SJSA1 (cell line): ENCODE results near the gene LDHAL6A. TPM values are rescaled to one million over a fixed set of nuclear protein-coding genes. Genes with fewer than 3 reads are reported as not detected.
"Not testable (repeated sequence)": the region's sequence is repeated elsewhere in the genome, so short reads cannot be mapped to it uniquely, and the experiment has no call there.

Experiments
- DNase-seq, 2 experiments: peaks; one replicate each; pipeline ENCODE4 v3.0.0-alpha.2; 2015 to 2020; ENCODE audit warnings: low spot score in 2 of 2, low read depth in 1 of 2
- H3K27ac ChIP-seq: fragments of 250-450 bp; sonication (Bioruptor Pico); 2 replicates; pipeline ENCODE4 v1.5.1; 2020; ENCODE audit warnings: mild to moderate bottlenecking, moderate library complexity
- H3K27me3 ChIP-seq: fragments of 250-450 bp; sonication (Bioruptor Pico); replicated peaks from 2 replicates; pipeline ENCODE4 v1.5.1; 2020; ENCODE audit warnings: mild to moderate bottlenecking, moderate library complexity
- H3K36me3 ChIP-seq: fragments of 250-450 bp; sonication (Bioruptor Pico); 2 replicates; pipeline ENCODE4 v1.5.1; 2020; ENCODE audit warnings: mild to moderate bottlenecking
- H3K4me1 ChIP-seq: fragments of 250-450 bp; sonication (Bioruptor Pico); replicated peaks from 2 replicates; pipeline ENCODE4 v1.6.1; 2021; ENCODE audit warnings: mild to moderate bottlenecking
- H3K4me3 ChIP-seq: fragments of 250-450 bp; sonication (Bioruptor Pico); 2 replicates; pipeline ENCODE4 v1.5.1; 2020; ENCODE audit warnings: mild to moderate bottlenecking
- H3K9me3 ChIP-seq: fragments of 250-450 bp; sonication (Bioruptor Pico); replicated peaks from 2 replicates; pipeline ENCODE4 v1.5.1; 2020; ENCODE audit warnings: mild to moderate bottlenecking
- total RNA-seq: library from RNA; depleted of rRNA; stranded (reverse); fragments of >200 nt; shearing (Covaris generic); gene quantifications from 2 replicates; pipeline ENCODE4 v1.2.3, GENCODE V29; 2014; rRNA removed

LDHAL6A gene
- total RNA-seq = not detected in 2 replicates

DNA sequence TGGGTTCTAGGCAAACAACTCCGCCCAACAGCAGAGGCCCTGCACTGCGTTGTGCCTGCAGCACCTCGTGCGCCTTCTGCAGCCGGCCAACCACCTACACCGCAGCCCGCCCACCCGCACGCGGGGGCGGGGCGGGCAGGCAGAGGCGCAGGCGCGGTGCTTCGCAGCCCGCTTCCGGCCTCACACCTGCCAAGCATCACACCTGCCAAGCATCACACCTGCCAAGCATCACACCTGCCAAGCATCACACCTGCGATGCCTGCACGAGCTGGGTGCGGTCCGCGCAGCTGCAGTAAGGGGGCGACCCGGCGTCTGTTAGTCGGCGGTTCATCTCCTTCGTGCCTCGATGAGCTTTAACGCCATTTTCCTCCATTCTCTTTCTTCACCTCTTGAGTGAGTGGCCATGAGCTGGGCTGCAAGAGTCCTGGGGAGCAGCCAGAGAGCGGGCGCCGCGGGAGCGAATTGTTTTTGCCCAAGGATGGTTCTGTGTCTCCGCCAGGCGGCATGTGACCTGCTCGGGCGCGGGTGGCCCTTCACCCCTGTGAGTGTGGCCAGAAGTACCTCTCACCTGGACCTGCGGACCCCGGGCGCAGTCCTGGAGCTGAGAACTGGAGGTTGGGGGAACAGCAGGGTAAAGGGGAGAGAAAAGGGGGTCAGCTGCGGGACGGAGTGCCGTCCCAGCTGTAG is at the start of gene LDHAL6A:
TSS of gene LDHAL6A (plus strand) at position 171 of the 687 bp plus-strand sequence. CDS start 825 bp downstream, outside the sequence.
- Histone ChIP-seq H3K4me3 (no peak within 1 kb of the TSS), H3K36me3 (no peaks in the 10 kb centered on the region), H3K27ac (no peak within 1 kb of the TSS), H3K9me3 (no peaks in the 10 kb centered on the region), H3K27me3 (no peaks in the 10 kb centered on the region), H3K4me1 (no peaks in the 10 kb centered on the region)
- no peak for DNase-seq

DNA sequence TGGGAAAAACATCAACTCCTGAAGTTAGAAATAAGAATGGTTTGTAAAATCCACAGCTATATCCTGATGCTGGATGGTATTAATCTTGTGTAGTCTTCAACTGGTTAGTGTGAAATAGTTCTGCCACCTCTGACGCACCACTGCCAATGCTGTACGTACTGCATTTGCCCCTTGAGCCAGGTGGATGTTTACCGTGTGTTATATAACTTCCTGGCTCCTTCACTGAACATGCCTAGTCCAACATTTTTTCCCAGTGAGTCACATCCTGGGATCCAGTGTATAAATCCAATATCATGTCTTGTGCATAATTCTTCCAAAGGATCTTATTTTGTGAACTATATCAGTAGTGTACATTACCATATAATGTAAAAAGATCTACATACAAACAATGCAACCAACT is 48.3 kb upstream of the LDHAL6A start:
- not testable (repeated sequence) for H3K9me3 ChIP-seq, H3K27me3 ChIP-seq, H3K27ac ChIP-seq, DNase-seq, H3K4me1 ChIP-seq, H3K4me3 ChIP-seq
- H3K36me3 ChIP-seq = peaks cover 66% of the 10 kb centered on the region

DNA sequence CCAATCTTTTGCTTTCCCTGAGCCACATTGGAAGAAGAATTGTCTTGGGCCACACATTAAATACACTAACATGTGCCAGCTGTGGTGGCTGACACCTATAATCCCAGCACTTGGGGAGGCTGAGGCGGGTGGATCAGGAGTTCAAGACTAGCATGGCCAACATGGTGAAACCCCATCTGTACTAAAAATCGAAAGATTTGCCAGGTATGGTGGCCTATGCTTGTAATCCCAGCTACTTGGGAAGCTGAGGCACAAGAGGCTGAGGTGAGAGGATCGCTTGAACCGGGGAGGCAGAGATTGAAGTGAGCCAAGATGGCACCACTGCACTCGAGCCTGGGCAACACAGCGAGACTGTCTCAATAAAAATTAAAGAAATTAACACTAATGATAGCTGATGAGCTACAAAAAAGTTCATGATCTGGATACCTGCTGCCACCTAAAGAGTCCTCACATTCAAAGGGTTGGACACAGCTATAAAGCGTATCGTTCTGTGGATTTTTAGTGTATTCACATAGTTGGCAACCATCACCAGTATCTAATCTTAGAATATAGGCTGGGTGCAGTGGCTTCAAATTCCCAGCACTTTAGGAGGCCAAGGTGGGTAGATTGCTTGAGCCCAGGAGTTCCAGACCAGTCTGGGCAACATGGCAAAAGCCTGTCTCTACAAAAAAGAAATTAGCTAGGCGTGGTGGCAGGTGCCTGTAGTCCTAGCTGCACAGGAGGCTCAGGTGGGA is 46.9 kb upstream of the LDHAL6A start:
- DNase-seq = no peak
- Histone ChIP-seq H3K36me3 (peaks cover 52% of the 10 kb centered on the region), H3K4me1 (peaks cover 10% of the 10 kb centered on the region), H3K27ac (no peak overlapping the region), H3K9me3 (no peaks in the 10 kb centered on the region; the same call in 1 of the 2 replicates), H3K27me3 (no peaks in the 10 kb centered on the region), H3K4me3 (no peak overlapping the region)

DNA sequence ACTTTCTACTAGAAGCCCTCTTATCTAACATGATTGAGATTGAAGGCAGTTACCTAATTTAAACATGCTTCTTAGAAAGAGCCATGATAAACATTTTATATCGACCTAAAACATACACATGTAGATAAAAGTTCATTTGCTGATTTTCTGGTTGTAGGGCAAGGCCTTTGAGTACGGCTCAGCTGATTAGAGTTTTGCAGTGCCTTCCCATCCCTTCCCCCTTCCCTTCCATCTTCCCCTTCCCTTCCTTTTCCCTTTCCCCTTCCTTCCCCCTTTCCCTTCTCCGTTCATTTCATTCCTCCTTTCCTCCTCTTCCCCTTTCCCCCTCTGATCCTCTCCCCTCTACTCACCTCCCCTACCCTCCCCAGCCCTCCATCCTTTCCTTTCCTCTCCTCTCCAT is 39.2 kb upstream of the LDHAL6A start:
- no peak overlapping the region for H3K27ac ChIP-seq
- H3K27me3 ChIP-seq = no peaks in the 10 kb centered on the region
- DNase-seq = no peak
- H3K4me3 ChIP-seq = no peak overlapping the region
- H3K9me3 ChIP-seq = no peaks in the 10 kb centered on the region; the same call in 1 of the 2 replicates
- no peaks in the 10 kb centered on the region for H3K36me3 ChIP-seq
- H3K4me1 ChIP-seq = peaks cover 10% of the 10 kb centered on the region

DNA sequence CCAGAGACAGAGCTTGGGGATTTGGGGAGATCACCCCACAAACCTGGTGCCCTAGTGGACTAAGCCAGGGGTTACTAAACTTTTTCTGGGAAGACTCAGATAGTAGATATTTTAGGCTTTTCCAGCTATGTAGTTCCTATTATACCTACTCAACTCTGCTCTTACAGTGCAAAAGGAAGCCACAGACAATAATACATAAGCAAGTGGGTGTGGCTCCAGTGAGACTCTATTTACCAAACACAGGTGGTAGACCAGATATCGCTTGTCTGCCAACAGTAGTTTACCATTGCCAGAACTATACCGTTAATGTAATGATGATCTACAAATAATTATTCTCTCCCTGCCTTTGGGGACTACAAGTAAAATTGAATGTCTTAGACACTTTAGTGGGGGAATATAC is 36.6 kb upstream of the LDHAL6A start:
- H3K4me1 ChIP-seq = no peaks in the 10 kb centered on the region
- no peak overlapping the region for H3K27ac ChIP-seq
- no peak overlapping the region for H3K4me3 ChIP-seq
- no peaks in the 10 kb centered on the region for H3K27me3 ChIP-seq
- H3K9me3 ChIP-seq = no peaks in the 10 kb centered on the region
- no peaks in the 10 kb centered on the region for H3K36me3 ChIP-seq
- DNase-seq = no peak

DNA sequence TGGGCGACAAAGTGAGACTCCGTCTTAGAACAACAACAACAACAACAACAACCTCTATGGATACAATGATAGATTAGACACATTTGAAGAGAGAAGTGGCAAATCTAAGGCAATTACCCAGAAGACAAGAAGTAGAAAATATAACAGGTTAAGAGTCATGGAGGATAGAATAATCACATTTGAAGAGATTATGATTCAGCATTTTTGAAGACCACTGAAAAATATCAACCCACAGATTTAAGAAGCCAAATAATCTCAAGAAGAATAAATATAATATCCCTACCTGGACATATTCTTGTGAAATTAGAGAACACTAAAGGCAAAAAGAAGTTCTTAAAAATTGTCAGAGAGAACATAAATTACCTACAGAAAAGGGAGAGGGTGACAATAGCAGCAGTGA is 35.6 kb upstream of the LDHAL6A start:
- Histone ChIP-seq H3K4me1 (no peaks in the 10 kb centered on the region), H3K36me3 (no peaks in the 10 kb centered on the region), H3K9me3 (no peaks in the 10 kb centered on the region), H3K27me3 (no peaks in the 10 kb centered on the region), H3K27ac (no peak overlapping the region), H3K4me3 (no peak overlapping the region)
- no peak for DNase-seq

DNA sequence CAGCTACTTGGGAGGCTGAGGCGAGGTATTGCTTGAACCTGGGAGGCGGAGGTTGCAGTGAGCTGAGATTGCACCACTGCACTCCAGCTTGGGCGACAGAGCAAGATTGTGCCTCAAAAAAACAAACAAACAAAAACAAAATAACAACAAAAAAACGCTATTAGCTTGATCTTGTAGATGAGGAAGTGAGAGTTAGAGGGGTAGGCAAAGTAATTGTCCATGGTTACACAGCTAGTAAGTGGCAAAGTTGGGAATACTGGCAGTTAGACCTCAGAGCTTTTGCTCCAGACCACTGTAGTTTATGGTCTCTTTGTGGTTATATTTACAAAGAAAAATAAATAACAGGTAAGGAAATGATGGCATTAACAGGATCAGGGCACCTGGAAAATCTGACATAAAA is 28.4 kb upstream of the LDHAL6A start:
- no peak overlapping the region for H3K4me3 ChIP-seq
- no peak overlapping the region for H3K27ac ChIP-seq
- H3K27me3 ChIP-seq = no peaks in the 10 kb centered on the region
- no peak for DNase-seq
- no peaks in the 10 kb centered on the region for H3K4me1 ChIP-seq
- no peaks in the 10 kb centered on the region for H3K36me3 ChIP-seq
- no peaks in the 10 kb centered on the region for H3K9me3 ChIP-seq

DNA sequence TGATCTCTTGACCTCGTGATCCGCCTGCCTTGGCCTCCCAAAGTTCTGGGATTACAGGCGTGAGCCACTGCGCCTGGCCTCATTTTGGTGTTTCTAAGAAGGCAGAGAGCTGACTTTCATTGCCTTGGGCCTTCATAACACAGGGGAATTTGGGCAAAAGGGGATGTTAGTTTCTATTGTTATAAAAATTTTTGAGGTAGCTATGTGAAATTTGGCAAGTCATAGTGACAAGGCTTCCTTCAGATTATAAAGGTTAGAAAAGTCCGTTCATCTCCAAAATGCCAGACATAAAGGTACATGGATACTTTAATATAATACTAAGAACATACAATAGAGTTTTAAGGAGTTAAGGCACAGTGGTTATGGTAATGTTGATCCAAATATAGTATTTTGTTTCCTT is 26.3 kb upstream of the LDHAL6A start:
- DNase-seq = no peak
- Histone ChIP-seq H3K36me3 (no peaks in the 10 kb centered on the region), H3K4me3 (no peak overlapping the region)

DNA sequence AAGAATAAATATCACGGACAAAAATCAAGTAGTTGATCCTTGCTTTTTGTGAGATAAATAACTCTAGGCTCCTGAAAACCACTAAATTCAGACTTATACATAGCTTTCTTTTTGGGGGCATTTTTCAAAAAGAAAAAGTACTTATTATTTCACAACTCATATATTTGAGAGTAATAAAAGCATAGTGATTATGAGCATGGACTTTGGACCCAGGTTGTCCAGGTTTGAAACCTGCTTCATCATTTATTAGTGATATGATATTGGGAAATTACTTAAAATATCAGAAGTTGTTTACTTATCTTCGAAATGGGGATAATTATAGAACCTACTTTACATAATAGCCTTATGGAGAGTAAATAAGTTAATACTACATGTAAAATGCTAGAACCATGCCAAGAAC is 17.0 kb upstream of the LDHAL6A start:
- H3K9me3 ChIP-seq = no peaks in the 10 kb centered on the region
- DNase-seq = no peak
- H3K4me1 ChIP-seq = no peaks in the 10 kb centered on the region
- peaks cover 1% of the 10 kb centered on the region for H3K27me3 ChIP-seq
- no peak overlapping the region for H3K27ac ChIP-seq
- no peak overlapping the region for H3K4me3 ChIP-seq
- H3K36me3 ChIP-seq = no peaks in the 10 kb centered on the region

More for the DNA sequence above, 26.3 kb upstream of the LDHAL6A start:
- no peaks in the 10 kb centered on the region for H3K9me3 ChIP-seq
- H3K27me3 ChIP-seq = peaks cover 3% of the 10 kb centered on the region; the same call in 1 of the 2 replicates
- H3K27ac ChIP-seq = no peak overlapping the region
- no peaks in the 10 kb centered on the region for H3K4me1 ChIP-seq

DNA sequence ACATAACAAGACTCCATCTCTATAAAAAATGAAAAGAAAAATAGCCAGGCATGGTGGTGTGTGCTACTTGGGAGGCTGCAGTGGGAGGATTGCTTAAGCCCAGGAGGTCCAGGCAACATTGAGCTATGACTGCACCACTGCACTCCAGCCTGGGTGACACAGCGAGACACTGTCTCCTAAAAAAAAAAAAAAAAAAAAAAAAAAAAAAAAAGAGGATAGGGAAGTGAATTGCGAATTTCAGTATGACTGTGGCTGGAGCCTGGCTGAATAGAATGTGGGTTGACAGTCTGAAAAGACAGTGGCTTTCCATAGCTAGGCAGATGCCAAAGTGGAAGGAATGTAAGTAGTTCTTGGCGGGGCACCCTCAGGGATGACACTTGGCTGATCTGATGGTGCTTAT is 6.4 kb upstream of the LDHAL6A start:
- Histone ChIP-seq H3K27me3 (no peaks in the 10 kb centered on the region), H3K4me3 (no peak overlapping the region), H3K4me1 (no peaks in the 10 kb centered on the region), H3K27ac (no peak overlapping the region), H3K9me3 (no peaks in the 10 kb centered on the region), H3K36me3 (no peaks in the 10 kb centered on the region)
- DNase-seq = no peak

DNA sequence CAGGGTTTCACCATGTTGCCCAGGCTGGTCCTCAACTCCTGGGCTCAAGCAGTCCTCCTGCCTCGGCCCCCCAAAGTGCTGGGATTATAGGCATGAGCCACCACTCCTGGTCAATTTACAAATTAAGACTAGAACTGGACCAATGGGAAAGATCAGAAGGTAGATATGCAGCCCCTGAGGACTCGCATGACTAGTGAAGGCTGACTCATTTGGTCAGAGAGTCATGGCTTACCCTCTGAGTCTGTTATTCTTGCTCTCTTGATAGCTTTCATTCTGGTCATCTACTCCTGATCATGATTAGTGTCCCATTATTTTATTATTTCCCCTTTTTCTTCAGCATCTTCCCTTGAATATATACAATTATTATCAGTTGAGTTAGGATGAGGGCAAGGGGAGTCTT is 2.7 kb upstream of the LDHAL6A start:
- no peak for DNase-seq
- no peaks in the 10 kb centered on the region for H3K36me3 ChIP-seq
- no peaks in the 10 kb centered on the region for H3K9me3 ChIP-seq
- no peak overlapping the region for H3K27ac ChIP-seq
- H3K27me3 ChIP-seq = no peaks in the 10 kb centered on the region
- H3K4me1 ChIP-seq = no peaks in the 10 kb centered on the region
- H3K4me3 ChIP-seq = no peak overlapping the region

DNA sequence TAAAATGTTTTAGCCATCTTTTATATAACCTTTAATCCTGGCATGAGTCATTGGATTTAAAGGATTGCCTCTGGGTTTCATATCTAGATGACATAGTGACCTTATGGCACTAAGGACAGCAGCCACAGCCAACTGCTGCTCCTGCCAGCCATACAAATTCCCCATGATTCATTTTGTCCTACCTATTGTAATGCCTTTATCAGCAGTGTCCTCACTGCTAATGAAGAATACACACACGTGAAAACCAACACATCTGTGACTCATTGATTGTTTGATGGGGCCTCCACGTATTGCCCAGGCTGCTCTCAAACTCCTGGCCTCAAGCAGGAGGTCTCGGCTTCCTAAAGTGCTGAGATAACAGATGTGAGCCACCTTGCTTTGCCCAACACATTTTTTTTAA is 1.8 kb downstream of the LDHAL6A start:
- H3K4me3 ChIP-seq = no peak overlapping the region
- DNase-seq = no peak
- H3K36me3 ChIP-seq = no peaks in the 10 kb centered on the region
- H3K4me1 ChIP-seq = no peaks in the 10 kb centered on the region
- no peaks in the 10 kb centered on the region for H3K9me3 ChIP-seq
- H3K27ac ChIP-seq = no peak overlapping the region
- H3K27me3 ChIP-seq = no peaks in the 10 kb centered on the region

DNA sequence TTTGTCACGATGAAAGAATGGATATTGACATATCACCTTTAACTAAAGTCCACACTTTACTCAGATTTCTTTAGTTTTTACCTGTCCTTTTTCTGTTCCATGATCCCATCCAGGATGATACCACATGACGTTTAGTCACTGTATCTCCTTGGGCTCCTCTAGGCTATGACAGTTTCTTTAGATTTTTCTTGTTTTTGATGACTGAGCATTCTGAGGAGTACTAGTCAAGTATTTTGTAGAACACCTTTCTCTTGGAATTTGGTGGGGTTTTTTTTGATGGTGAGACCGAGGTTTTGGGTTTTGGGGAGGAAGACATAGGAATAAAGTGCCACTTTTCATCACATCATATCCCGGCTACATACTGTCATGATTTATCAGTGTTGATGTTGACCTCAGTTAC is 4.0 kb downstream of the LDHAL6A start:
- DNase-seq = no peak
- H3K9me3 ChIP-seq = no peaks in the 10 kb centered on the region
- H3K27ac ChIP-seq = no peak overlapping the region
- no peak overlapping the region for H3K4me3 ChIP-seq
- no peaks in the 10 kb centered on the region for H3K27me3 ChIP-seq
- no peaks in the 10 kb centered on the region for H3K4me1 ChIP-seq
- no peaks in the 10 kb centered on the region for H3K36me3 ChIP-seq

DNA sequence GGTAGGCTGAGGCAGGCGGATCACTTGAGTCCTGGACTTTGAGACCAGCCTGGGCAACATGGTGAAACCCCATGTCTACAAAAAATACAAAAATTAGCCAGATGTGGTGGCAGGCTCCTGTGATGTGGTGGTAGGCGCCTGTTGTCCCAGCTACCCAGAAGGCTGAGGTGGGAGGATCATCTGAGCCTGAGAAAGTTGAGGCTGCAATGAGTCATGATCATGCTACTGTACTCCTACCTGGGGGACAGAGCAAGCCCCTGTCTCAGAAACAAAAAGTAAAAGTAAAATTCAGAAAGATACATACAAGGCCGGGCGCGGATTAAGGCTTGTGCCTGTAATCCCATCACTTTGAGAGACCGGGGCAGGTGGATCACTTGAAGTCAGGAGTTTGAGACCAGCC is 6.3 kb downstream of the LDHAL6A start:
- no peak for DNase-seq
- H3K9me3 ChIP-seq = no peaks in the 10 kb centered on the region
- no peak overlapping the region for H3K4me3 ChIP-seq
- H3K4me1 ChIP-seq = no peaks in the 10 kb centered on the region
- no peak overlapping the region for H3K27ac ChIP-seq
- no peaks in the 10 kb centered on the region for H3K36me3 ChIP-seq
- no peaks in the 10 kb centered on the region for H3K27me3 ChIP-seq
